GM18526 (cell line): ENCODE data around the gene NDOR1.

Source experiments
- POLR2A ChIP-seq: IDR thresholded peaks from 3 replicates; pipeline ENCODE4 v1.6.1; 2011; ENCODE audit not compliant: insufficient read length; ENCODE audit errors: extremely low read depth

Gene NDOR1

GRCh38 chr9:137205126-137206069 is at the start of gene NDOR1, which contains the start of gene TMEM203:
NDOR1 (plus strand) TSS chr9:137205700; CDS start chr9:137205778, 78 bp downstream.
TMEM203 (minus strand) TSS chr9:137205648; CDS start chr9:137205414, 234 bp downstream.
- TF ChIP-seq POLR2A = peak; percentile 93

- peak; percentile 43 for TF ChIP-seq POLR2A
Measured at GRCh38 chr9:137156567-137157375, 48.7 kb upstream of the NDOR1 start.

GRCh38 chr9:137157618-137158415 is 47.7 kb upstream of the NDOR1 start:
- TF ChIP-seq POLR2A = no peak

GRCh38 chr9:137158625-137159024 is 46.9 kb upstream of the NDOR1 start:
- no peak for TF ChIP-seq POLR2A

- no peak for TF ChIP-seq POLR2A
Measured at GRCh38 chr9:137159105-137160053, 46.1 kb upstream of the NDOR1 start.

- TF ChIP-seq POLR2A = no peak
Measured at GRCh38 chr9:137160054-137160425, 45.5 kb upstream of the NDOR1 start.

GRCh38 chr9:137160716-137161557 is 44.6 kb upstream of the NDOR1 start:
- TF ChIP-seq POLR2A = no peak

DNA sequence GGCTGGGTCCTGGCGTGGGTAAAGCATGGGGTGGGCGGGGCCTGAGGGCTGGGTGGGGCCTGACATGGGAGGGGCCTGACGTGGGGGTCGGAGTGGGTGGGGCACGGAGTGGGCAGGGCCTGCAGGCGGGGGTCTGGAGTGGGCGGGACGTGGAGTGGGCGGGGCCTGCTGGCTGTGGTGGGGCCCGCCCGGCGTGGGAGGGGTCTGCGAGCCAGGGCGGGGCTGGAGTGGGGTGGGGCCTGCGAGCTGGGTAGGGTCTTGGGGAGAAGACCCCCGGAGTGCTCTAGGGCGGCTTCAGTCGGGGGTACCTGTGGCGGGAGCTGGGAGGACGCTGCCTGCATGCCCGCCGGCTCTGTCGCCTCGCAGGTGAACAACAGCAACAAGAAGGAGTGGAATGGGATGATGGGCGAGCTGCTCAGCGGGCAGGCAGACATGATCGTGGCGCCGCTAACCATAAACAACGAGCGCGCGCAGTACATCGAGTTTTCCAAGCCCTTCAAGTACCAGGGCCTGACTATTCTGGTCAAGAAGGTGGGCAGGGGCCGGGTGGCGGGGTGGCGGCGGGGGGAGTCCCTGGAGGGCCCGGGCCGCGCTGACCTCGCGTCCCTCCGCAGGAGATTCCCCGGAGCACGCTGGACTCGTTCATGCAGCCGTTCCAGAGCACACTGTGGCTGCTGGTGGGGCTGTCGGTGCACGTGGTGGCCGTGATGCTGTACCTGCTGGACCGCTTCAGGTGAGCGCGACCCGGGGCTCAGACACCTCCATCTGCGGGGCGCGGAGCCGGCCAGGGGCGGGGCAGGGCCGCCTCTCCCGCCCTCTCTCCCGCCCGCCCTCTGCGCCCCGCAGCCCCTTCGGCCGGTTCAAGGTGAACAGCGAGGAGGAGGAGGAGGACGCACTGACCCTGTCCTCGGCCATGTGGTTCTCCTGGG is 43.7 kb upstream of the NDOR1 start:
- TF ChIP-seq POLR2A = no peak

DNA sequence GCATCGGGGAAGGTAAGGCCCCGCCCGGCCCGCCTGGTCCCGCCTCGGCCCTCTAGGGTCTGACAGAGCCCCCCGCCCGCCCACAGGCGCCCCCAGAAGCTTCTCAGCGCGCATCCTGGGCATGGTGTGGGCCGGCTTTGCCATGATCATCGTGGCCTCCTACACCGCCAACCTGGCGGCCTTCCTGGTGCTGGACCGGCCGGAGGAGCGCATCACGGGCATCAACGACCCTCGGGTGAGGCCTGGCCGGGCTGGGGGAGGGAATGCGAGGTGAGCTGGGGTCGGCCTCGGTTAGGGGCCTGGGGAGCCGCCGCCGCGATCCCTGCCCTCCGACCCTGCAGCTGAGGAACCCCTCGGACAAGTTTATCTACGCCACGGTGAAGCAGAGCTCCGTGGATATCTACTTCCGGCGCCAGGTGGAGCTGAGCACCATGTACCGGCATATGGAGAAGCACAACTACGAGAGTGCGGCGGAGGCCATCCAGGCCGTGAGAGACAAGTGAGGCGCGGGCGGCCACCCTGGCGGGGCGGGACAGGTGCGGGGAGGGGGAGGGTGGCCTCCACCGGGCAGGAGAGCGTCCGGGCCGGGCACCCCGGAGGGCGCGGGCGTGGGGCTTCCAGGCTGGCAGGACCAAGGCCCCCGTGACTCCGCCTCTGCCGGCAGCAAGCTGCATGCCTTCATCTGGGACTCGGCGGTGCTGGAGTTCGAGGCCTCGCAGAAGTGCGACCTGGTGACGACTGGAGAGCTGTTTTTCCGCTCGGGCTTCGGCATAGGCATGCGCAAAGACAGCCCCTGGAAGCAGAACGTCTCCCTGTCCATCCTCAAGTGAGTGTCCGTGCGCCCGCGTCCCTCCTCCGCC is 42.8 kb upstream of the NDOR1 start:
- TF ChIP-seq POLR2A = no peak

GRCh38 chr9:137163365-137163715 is 42.2 kb upstream of the NDOR1 start:
- no peak for TF ChIP-seq POLR2A

DNA sequence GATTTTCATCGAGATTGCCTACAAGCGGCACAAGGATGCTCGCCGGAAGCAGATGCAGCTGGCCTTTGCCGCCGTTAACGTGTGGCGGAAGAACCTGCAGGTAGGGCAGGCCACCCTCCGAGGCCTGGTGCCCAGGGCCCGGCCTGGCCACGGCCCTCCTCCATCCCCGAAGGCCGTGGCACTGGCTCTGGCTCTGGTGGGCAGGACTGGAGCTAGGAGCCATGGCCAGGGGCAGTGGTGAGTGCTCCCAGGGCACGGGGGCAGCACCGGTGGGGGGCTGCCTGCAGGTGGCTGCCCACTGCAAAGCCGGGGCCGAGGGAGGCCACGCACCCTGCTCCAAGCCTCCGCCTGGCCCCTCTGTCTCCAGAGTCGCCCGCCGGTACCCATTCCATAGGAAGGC is 41.7 kb upstream of the NDOR1 start:
- TF ChIP-seq POLR2A = no peak
